NCI-H82 treated with DMSO at 0.1 percent for 48 hours (cell line): ENCODE measurements around the gene NPTN.
"Not testable (repeated sequence)": the region's sequence is repeated elsewhere in the genome, so short reads cannot be mapped to it uniquely, and the experiment has no call there.

Experiments
- DNase-seq: peaks from one replicate; lab custom pipeline; 2025; ENCODE audit not compliant: unreplicated experiment; lab: John Stamatoyannopoulos, UW

NPTN gene

DNA sequence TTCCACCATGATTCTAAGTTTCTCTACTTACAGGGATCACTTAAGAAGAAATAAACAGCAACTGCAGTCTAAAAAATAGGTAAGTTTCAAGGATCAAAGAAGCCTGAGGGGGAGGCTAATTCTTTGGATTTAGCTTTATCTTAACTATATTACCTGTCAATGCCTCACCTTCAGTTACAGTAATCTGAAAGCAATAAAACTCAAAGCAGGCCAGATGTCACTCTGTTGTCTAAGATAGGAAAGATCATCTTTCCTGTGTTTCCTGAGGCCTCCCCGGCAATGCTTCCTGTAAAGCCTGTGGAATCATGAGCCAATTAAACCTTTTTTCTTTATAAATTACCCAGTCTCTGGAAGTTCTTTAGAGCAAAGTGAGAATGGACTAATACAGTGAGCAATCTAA is 60.2 kb downstream of the NPTN start:
- DNase-seq = peak; percentile 20

DNA sequence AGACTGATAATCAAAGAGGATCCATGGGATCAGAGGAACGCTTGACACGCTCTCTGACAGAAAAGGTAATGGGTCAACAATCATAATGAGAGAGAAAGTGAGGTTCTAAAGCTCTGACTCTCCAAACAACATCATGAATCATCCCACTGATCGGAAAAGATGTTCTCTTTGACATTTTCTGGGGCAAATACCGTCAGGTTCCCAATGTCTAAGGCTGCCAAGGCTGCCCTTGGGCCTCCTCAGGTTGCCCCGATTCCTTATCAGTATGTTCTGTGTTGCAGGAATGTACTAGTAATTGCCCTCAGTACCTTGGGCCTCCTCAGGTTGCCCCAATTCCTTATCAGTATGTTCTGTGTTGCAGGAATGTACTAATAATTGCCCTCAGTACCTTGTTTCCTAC is 60.9 kb downstream of the NPTN start:
- no peak for DNase-seq

DNA sequence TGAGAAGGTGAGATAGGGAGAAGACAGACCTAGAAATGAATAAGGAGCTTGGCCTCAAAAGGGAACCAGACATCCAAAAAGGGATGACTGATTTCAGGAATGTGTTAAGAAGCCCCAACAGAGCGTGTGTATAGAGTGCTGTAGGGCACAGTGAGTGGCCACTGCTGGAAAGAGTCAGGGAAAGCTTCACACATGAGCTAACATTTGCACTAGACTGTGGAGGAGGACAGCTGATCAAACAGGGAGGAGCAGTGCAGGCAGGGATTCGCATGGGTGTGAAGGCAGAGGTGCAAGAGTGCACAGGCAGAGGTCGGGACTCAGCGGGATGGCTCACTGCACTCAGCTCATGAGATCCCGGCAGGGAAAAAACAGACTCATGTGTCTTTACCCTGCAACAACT is 61.8 kb downstream of the NPTN start:
- DNase-seq = no peak

DNA sequence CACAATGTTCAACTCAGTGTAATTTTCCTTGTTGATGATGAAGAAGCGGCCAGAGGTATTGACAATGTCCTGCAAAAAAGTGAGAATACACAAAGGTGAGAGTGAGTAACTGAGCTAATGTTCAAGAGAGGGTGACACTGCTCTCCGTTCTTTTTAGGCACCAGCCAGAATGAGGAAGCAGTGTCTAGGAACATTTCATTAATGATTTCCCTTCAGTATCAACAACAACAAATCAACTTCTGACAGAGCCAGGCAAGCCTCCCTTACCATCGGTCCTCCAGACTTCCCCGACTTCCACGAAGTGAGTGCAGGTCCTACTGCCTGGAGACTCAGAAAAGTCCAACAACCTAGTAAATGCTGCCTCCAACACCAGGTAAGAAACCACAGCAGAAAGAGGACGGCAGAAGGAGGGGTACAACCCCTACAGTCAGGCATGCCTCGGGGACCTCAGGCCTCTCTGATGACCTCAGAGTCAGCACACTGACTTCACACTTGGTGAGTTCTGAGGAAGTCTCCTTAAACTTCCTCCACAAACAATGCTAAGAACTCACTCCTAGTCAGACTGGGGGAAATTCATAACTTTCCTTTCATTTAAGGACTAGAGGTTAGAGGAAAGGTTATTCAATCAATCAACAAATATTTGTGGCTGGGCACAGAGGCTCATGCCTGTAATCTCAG is 62.7 kb downstream of the NPTN start:
- no peak for DNase-seq

DNA sequence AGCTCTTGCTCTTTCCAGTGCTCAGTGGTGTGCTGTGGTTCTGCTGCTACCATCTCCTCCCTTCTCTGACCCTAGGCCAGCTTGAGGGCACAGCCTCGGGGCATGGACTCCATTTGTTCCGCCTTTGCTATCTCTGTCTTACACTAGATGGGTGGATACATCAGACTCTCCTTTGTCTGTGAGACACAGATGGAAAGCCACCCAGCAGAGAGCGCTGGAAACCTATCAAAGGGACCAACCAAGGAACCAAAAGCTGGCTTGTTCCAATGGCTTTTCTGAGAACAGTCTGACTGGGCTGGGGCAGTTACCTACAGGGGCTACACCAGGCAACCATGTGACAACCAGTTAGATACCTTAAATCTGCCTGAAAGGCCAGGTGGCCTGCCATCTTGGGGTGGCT is 63.8 kb downstream of the NPTN start:
- DNase-seq = no peak

DNA sequence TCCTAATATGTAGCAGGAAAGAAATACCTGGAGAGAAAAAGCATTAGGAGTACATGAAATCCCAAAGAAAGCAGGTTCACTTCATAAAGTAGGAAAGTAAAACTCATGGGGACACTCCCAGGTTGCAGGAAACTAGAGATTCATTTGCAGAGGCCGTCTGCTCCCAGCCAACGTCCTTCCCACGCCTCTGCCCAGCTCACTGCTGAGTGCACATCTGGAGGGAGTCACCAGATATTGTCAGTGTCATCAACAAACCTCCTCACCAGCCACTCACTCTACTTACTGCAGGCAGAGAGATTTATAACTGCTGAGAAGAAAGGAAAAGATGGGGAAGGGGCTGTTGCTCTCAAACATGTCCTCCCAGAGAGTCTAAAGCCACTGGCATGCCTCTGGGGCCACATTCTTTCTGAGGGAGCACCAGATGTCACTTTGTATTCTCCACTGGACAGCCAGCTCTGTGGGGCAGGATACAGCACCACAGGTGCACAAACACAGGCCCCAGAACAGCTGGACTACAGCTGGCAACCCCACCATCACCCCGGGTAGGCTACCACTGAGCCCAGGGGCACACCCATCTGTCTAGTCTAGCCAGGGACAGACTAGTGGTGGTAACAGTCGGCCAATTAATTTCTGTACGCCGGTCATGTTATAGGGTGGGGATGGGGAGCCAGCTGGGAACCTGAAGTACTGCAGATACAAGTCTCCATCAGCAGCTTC is 64.5 kb downstream of the NPTN start:
- DNase-seq = no peak

DNA sequence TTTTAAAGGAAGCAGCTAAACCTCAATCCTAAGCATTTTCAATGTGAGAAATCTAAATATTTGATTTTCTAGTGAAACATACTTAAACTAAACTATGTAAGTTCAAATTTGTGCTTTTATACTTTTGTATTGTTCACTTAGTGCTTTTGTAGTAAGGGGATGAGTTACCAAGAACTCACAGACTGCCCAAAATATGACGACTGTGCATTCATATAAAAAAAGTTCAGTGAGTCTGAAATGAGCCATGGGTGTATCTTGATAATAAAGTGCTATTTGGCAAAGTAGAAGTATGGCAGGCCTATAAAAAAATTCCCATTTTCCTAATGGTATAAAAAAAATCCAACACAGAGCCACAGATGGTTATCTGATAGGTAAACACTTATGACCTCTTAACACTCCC is 66.2 kb downstream of the NPTN start:
- no peak for DNase-seq

DNA sequence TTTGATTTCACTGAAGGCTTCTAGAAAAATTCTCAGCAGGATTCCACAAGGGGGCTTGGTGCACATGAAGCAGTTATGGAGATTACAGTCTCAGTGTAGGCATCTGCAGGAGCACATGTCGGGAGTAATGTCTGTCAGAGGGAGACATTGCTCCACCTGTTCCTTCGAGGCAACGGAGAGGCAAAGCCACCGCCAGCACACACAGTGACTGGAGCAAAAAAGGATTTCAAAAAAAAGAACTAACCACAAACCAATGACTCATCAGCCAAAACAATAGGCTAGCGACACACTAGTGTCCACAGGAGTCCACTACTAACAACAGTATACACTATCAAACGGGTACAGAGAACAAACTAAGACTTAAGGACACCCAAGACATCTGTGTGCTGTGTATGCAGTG is 68.9 kb downstream of the NPTN start:
- DNase-seq = no peak

DNA sequence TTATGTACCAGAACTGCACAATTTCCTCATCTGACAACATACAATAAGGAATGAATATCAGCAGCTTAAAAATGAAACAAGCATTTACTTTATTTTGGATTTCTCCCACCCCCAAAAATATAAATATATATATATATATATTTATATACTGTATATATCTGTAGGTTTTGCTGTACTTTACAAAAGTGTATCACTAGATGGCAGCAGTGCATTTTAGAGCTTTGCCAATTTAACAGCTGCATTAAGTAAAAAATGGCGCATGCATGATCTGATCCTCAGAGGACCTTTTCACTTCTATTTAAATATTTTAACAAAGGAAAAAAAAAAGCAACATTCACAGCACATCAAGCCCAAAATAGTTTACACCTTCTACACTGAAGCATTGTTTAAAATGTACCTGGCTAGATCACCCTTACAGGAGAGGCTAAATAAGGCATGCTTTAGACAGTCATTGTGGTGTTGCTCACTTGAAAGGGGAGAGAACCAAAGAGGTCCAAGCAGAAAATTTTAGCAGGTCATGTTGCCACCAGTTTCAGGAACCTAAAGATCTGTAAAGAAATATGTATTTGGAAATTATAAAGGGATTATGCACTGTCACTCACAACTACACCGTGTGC is 72.6 kb downstream of the NPTN start:
- DNase-seq = peak; percentile 19

DNA sequence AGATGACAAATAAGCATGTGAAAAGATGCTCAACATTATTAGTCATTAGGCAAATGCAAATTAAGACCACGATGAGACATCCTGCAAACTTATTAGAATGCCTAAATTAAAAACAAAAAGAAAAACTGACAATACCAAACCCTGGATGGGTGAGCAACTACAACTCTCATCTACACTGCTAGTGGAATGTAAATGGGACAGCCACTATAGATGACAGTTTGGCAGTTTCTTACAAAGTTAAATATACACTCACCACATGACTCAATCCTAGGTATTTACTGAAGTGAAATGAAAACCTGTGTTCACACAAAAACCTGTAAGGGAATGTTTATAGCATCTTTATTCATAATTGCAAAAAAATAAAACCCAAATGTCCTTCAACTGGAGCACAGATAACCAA is 74.7 kb downstream of the NPTN start:
- no peak for DNase-seq

DNA sequence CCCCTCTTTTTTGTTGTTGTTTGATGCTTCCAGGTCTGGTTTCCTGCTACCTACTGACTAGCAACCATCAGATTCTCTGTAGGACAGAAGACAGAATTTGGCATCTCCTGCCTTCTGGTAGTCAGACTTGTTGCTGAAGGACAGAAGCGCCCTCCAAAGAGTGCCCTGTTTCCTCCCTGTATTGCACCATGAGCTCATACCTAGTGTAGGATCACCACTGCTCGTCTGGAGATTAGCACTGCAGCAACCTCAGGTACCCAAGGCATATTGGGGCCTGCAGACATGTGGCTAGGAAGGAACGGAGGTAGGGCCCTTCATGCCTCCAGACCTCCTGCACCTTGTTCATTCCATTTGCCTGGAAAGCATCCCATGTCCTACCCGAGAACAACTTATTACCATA is 78.1 kb downstream of the NPTN start:
- DNase-seq = no peak

DNA sequence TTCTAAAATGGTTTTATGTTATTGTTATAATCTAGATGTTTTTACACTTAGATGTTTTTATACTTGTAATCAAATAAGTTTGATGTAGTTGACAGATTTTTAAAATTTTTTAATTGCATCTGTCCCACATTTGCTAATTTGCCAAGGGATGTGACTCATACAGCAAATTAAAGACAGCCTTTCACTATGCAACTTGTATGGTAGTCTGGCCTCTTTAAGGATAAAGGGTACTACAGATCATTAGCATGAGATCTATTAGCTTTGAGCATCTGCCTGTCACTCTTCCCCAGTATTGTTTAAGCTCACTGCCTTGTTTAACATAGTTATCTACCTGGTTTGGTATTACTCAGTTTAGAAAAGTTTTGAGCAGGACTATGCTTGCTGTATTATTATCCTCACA is 83.0 kb downstream of the NPTN start:
- no peak for DNase-seq

DNA sequence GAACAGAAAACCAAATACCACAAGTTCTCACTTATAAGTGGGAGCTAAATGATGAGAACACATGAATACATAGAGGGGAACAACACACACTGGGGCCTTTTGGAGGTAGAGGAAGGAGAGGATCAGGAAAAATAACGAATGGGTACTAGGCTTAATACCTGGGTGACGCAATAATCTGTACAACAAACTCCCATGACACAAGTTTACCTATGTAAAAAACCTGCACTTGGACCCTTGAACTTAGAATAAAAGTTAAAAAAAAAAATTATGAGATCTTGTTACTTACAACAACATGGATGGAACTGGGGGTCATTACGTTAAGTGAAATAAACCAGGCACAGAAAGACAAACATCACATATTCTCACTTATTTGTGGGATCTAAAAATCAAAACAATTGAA is 84.3 kb downstream of the NPTN start:
- not testable (repeated sequence) for DNase-seq

DNA sequence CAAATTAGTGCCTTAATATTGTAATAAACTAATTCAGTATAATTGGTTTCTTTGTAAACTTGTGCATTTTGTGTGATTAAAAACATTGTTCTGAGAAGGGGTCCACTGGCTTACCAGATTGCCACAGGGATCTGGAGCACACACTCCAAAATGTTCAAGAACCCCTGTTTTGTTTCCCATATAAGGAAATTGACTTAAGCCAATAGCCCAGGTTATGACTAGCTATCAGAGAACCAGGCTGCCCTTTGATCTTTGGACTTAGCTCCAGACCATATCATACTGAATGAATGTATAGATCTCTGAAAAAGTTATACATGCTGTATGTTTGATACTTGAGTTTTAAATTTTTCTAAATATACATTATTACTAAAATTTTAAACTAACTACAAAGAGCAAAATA is 91.7 kb downstream of the NPTN start:
- no peak for DNase-seq

DNA sequence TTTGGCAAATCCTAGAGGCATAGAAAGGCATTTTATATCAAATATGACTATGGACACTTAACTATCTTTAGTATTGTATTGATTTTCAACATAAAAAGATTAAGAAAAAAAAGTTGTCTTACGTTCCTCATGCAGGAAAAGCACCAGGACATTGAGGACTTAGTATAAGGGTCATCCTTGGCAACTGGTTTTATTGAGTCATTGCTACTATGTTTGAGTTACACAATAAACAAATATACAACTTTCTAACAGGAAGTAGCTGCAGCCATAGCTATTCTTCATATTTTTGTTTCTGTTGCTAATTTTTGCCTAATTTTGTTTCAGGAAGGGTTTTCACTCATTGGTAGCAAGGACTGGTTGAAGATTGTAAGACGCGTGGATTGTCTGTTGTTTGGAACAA is 93.0 kb downstream of the NPTN start:
- DNase-seq = no peak

DNA sequence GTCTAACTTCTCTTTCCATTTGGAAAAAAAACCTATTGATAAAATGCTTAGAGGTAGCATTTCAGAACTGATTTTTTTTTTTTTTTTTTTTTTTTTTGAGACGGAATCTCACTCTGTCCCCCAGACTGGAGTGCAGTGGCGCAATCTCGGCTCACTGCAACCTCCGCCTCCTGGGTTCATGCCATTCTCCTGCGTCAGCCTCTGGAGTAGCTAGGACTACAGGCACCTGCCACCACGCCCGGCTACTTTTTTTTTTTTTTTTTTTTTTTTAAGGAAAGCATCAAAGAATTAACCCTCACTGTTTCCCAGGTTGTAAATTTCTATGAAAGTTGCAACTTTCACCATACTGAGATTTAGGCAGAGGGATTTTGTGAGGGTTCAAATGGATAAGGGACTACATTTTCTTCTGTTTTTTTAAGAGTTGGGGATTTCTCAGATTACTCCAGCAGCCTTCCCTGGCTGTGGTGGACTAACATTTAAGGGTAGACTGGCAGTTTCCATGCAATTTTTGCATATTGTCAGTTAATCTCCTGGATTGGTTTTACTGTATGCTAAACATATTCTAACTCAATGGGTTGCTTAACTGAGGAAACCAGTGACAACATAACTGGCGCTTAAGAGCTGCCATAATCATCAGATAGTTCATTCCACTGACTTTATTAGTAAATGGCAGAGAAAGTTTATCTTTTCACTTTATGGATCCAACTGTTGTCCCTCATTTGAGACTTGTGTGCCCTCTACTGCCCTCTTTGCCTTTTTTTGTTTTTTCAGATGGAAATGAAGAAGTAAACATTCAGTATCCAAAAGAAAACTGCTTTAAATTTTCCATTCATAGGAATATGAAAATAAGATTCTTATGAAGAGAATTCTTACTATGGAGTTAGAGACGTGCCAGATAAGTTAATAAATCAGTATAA is 93.7 kb downstream of the NPTN start:
- DNase-seq = no peak

DNA sequence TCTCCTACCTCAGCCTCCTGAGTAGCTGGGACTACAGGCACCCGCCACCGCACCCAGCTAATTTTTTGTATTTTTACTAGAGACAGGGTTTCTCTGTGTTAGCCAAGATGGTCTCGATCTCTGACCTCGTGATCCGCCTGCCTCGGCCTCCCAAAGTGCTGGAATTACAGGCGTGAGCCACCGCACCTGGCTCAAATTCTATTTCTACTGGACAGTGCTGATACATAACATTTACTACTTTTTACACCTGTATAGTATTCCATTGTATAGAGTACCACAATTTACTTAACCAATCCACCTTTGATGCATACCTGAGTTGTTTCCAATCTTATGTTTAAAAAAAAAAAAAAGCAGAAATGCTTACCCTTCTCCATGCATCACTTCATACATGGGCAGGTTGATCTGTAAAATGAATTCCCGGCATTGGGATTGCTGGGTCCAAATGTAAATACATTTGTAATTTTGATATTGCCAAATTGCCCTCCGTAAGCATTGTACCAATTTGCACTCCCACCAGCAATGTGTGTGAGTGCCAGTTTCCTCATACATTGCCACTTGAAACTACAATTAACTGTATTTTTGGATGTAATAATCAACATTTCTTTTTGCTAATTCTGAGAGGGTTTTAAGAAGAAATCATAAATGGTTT is 94.5 kb downstream of the NPTN start:
- DNase-seq = no peak

DNA sequence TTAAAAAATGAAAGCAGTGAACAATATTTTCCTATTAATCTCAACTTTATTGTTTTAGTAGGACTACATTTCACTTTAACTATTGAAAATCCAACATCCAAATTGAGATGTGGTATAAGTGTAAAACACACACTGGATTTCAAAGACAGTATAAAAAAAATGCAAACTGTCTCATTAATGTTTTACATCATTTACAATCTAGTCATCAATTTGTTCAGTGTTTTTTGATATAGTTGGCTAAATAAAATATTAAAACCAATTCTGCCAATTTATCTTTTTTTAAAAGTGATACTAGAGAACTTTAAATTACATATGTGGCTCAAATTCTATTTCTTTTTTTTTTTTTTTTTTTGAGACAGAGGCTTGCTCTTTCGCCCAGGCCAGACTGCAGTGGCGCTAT is 95.1 kb downstream of the NPTN start:
- DNase-seq = no peak

DNA sequence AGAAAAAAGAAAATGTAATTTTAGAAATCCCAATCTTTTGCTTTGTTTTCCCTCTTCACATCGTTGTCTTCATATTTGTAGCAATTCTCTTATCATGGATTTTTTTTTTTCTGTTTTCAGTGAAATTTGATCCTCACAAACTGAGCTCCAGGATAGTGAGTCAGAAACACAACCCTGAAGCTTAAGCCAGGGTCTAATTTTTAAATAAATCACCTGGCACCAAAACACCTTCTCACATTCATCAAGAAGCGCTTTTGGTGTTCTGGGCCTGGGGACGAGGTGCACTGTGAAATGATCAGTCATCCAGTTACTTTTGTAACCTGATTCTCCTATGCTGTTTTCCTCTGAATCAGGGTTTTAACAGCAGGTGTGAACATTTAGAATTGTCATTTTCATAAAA is 102.5 kb downstream of the NPTN start:
- DNase-seq = no peak

DNA sequence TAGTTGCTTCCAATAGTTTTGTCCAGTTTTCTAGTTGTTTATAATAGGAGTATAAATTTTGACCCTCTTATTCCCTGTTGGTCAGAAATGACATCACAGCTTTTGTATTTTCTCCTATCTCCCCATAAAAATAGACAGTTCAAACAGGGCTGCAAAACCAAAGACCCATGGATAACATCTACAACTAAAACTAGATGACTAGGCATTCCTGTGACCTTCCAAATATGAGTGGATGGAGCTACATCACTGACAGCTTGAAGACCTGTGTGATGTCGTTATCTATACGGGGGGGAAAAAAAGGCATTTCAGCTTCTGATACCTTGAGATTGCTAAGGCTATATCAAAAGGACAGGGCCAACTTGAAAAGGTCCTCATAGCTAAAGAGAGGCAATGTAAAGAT is 105.6 kb downstream of the NPTN start:
- DNase-seq = no peak

DNA sequence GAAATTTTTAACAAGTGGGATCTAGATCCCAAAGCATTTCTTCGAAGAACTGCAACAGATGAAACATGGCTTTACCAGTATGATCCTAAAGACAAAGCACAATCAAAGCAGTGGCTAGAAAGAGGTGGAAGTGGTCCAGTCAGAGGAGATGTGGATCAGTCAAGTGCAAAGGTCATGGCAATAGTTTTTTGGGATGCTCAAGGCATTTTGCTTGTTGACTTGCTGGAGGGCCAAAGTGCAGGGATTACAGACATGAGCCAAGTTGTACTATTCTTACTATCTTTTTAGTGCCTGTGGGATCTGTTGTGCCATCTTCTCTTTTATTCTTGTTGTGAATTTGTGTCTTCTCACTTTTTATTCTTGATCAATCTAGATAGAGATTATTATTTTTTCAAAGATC is 108.3 kb downstream of the NPTN start:
- DNase-seq = no peak
